OCI-LY1 (cell line): ENCODE measurements around the gene SYTL4.

ENCODE experiments used
- H2AFZ ChIP-seq: fragments of 200-600 bp; sonication (generic), shearing (Covaris generic); 2 replicates; pipeline ENCODE4 v1.6.0; 2014; ENCODE audit warnings: antibody characterized with exemption, mild to moderate bottlenecking, low read length
- H3F3A ChIP-seq: fragments of 200-600 bp; sonication (generic), shearing (Covaris generic); 2 replicates; pipeline ENCODE4 v1.6.0; 2014; ENCODE audit warnings: mild to moderate bottlenecking, antibody characterized with exemption, low read length, moderate library complexity; ENCODE audit not compliant: insufficient read depth
- H3K27ac ChIP-seq: fragments of 200-600 bp; sonication (generic); 2 replicates; pipeline ENCODE4 v1.5.1; 2014; ENCODE audit warnings: low read length, mixed run types, mild to moderate bottlenecking, low read depth; ENCODE audit not compliant: poor library complexity, severe bottlenecking
- H3K27me3 ChIP-seq: fragments of 200-600 bp; sonication (generic); 2 replicates; pipeline ENCODE4 v1.6.0; 2014; ENCODE audit warnings: antibody characterized with exemption, mild to moderate bottlenecking, low read length, moderate library complexity; ENCODE audit not compliant: insufficient read depth
- H3K36me3 ChIP-seq: fragments of 200-600 bp; sonication (generic); 2 replicates; pipeline ENCODE4 v1.6.1; 2014; ENCODE audit warnings: mild to moderate bottlenecking, antibody characterized with exemption, low read length, moderate library complexity, mixed read lengths; ENCODE audit not compliant: insufficient read depth
- H3K4me1 ChIP-seq: fragments of 200-600 bp; sonication (generic); 2 replicates; pipeline ENCODE4 v1.5.1; 2014; ENCODE audit warnings: mild to moderate bottlenecking, low read length, moderate library complexity; ENCODE audit not compliant: insufficient read depth, severe bottlenecking
- H3K4me2 ChIP-seq: fragments of 200-600 bp; sonication (generic), shearing (Covaris generic); 2 replicates; pipeline ENCODE4 v1.6.1; 2014; ENCODE audit warnings: low read length
- H3K4me3 ChIP-seq: fragments of 200-600 bp; sonication (generic); 2 replicates; pipeline ENCODE4 v1.5.1; 2014; ENCODE audit warnings: low read length, low read depth, mild to moderate bottlenecking, mixed read lengths; ENCODE audit not compliant: poor library complexity, severe bottlenecking
- H3K79me2 ChIP-seq: fragments of 200-600 bp; shearing (Covaris generic); 2 replicates; pipeline ENCODE4 v1.6.1; 2016; ENCODE audit warnings: mixed run types, low read length, mixed read lengths; ENCODE audit not compliant: insufficient read depth
- H3K9ac ChIP-seq: fragments of 200-600 bp; sonication (generic), shearing (Covaris generic); 2 replicates; pipeline ENCODE4 v1.6.1; 2014; ENCODE audit warnings: mild to moderate bottlenecking, low read length, mixed read lengths
- H3K9me2 ChIP-seq: fragments of 200-600 bp; sonication (generic), shearing (Covaris generic); 2 replicates; pipeline ENCODE4 v1.6.1; 2014; ENCODE audit warnings: low read depth, mild to moderate bottlenecking, low read length, mixed read lengths
- H3K9me3 ChIP-seq: fragments of 200-600 bp; shearing (Covaris generic); 2 replicates; pipeline ENCODE4 v1.6.1; 2014; ENCODE audit warnings: low read length, mixed read lengths
- H4K20me1 ChIP-seq: fragments of 200-600 bp; sonication (generic), shearing (Covaris generic); 2 replicates; pipeline ENCODE4 v1.6.0; 2016; ENCODE audit warnings: mild to moderate bottlenecking, low read length; ENCODE audit not compliant: insufficient read depth
- CTCF ChIP-seq: fragments of 200-600 bp; sonication (generic), shearing (Covaris generic); IDR thresholded peaks from 2 replicates; pipeline ENCODE4 v1.5.1; 2017; ENCODE audit warnings: mild to moderate bottlenecking, antibody characterized with exemption, low read length, moderate library complexity, mixed read lengths
- EZH2 ChIP-seq: fragments of 200-600 bp; sonication (generic), shearing (Covaris generic); IDR thresholded peaks from 2 replicates; pipeline ENCODE4 v1.8.0; 2017; ENCODE audit warnings: borderline replicate concordance, mixed run types, mild to moderate bottlenecking, antibody characterized with exemption, low read length, moderate library complexity, mixed read lengths

Gene SYTL4

DNA sequence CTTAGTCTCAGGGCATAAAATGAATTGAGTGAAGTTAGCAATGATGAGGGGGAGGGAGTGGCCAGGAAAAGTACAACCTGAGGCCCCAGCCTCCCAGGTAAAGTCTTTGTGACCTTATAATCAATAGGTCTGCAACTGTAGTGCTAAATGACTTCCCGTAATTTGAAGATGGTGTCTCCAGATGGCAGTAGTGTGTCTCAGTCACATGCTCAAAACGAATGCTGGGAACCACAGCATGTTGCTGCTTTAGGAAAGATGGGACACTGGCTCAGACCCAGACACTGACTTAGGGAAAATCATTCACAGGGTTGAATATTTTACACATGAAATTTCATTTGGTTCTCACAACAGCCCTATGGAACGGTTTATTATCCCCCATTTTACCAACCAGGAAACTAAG, 77.7 kb downstream of the SYTL4 start:
- Histone ChIP-seq H3K4me1 (no peaks in the 10 kb centered on the region), H3K27me3 (no peaks in the 10 kb centered on the region), H3K4me3 (no peak overlapping the region), H2AFZ (no peak overlapping the region), H3K27ac (no peak overlapping the region), H3K36me3 (no peaks in the 10 kb centered on the region), H3K9me2 (no peaks in the 10 kb centered on the region), H3F3A (no peaks in the 10 kb centered on the region), H3K9ac (no peak overlapping the region), H4K20me1 (no peaks in the 10 kb centered on the region), H3K79me2 (no peaks in the 10 kb centered on the region), H3K9me3 (no peaks in the 10 kb centered on the region), H3K4me2 (no peak overlapping the region)
- TF ChIP-seq EZH2 (no peak), CTCF (no peak; the same call in 1 of the 2 replicates)

DNA sequence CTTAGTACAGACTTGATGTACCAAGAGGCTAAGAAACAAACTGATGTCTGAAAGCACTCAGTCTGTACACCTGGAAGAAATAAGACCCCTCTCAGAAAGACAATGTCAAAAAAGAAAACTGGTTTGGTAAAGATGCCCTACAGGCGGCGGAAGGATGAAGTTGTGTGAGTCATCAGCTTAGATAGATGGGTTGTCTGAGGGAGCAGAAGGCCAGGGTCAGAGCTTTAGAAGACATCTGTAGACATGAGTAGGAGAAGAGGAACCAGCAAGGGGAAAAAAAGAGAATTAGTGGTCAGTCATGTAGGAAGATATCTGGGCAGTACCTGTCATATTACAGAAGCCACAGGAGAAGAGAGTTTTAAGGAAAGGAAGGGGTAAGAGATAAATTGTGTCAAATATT, 79.7 kb downstream of the SYTL4 start:
- no peaks in the 10 kb centered on the region for H3K9me2 ChIP-seq
- no peak for TF ChIP-seq EZH2
- no peak for TF ChIP-seq CTCF
- no peaks in the 10 kb centered on the region for H4K20me1 ChIP-seq

GRCh38 chrX:100650841-100651240, 81.1 kb downstream of the SYTL4 start:
- no peak for TF ChIP-seq CTCF
- TF ChIP-seq EZH2: no peak
- Histone ChIP-seq H3K4me3 (no peak overlapping the region), H3F3A (no peaks in the 10 kb centered on the region), H3K4me2 (no peak overlapping the region), H2AFZ (no peak overlapping the region), H3K9ac (no peak overlapping the region), H3K79me2 (no peaks in the 10 kb centered on the region), H3K4me1 (no peaks in the 10 kb centered on the region), H3K9me2 (no peaks in the 10 kb centered on the region), H3K27ac (no peak overlapping the region), H3K9me3 (no peaks in the 10 kb centered on the region), H4K20me1 (no peaks in the 10 kb centered on the region), H3K27me3 (no peaks in the 10 kb centered on the region), H3K36me3 (no peaks in the 10 kb centered on the region)

More for the DNA sequence above, 79.7 kb downstream of the SYTL4 start:
- H2AFZ ChIP-seq: no peak overlapping the region
- H3K4me3 ChIP-seq: no peak overlapping the region
- no peaks in the 10 kb centered on the region for H3K4me1 ChIP-seq
- no peaks in the 10 kb centered on the region for H3F3A ChIP-seq
- no peaks in the 10 kb centered on the region for H3K36me3 ChIP-seq
- H3K79me2 ChIP-seq: no peaks in the 10 kb centered on the region
- H3K27me3 ChIP-seq: no peaks in the 10 kb centered on the region
- H3K9me3 ChIP-seq: no peaks in the 10 kb centered on the region
- H3K9ac ChIP-seq: no peak overlapping the region
- no peak overlapping the region for H3K4me2 ChIP-seq
- no peak overlapping the region for H3K27ac ChIP-seq
